HepG2 (cell line): ENCODE data around the gene HSD17B8. TPM values are rescaled to one million over a fixed set of nuclear protein-coding genes. Genes with fewer than 3 reads are reported as not detected.

Experiments
- CHD2 ChIP-seq: IDR thresholded peaks from 2 replicates; pipeline ENCODE4 v1.6.1; 2011; ENCODE audit warnings: low read depth, low read length, improper control_type of control experiment
- HES4 ChIP-seq: sonication (generic); formaldehyde crosslinking; IDR thresholded peaks from 2 replicates; pipeline ENCODE4 v1.9.0; 2021; ENCODE audit warnings: mild to moderate bottlenecking, missing genetic modification reagents, borderline replicate concordance
- HNRNPH1 ChIP-seq: fragments of 200-400 bp; formaldehyde crosslinking; optimal IDR thresholded peaks from 2 replicates; pipeline ENCODE3; 2017; ENCODE audit warnings: mild to moderate bottlenecking, low read depth, low read length
- HNRNPK ChIP-seq: fragments of 200-400 bp; formaldehyde crosslinking; IDR thresholded peaks from 2 replicates; pipeline ENCODE4 v1.6.1; 2018; ENCODE audit warnings: low read length, low read depth, moderate library complexity, mild to moderate bottlenecking; ENCODE audit not compliant: poor library complexity, severe bottlenecking
- IRF9 ChIP-seq: sonication (generic); formaldehyde crosslinking; IDR thresholded peaks from 2 replicates; pipeline ENCODE4 v1.8.0; 2022; ENCODE audit warnings: missing genetic modification reagents, mild to moderate bottlenecking, borderline replicate concordance
- MIER2 ChIP-seq: IDR thresholded peaks from 2 replicates; pipeline ENCODE4 v1.6.1; 2016; ENCODE audit warnings: missing biosample characterization, missing genetic modification reagents
- MTF2 ChIP-seq: sonication (generic); formaldehyde crosslinking; IDR thresholded peaks from 2 replicates; pipeline ENCODE4 v1.5.0; 2020; ENCODE audit warnings: missing genetic modification reagents, borderline replicate concordance
- MXD4 ChIP-seq: IDR thresholded peaks from 2 replicates; pipeline ENCODE4 v1.6.1; 2016; ENCODE audit warnings: mild to moderate bottlenecking, missing biosample characterization, missing genetic modification reagents
- NR2C2 ChIP-seq: sonication (generic); formaldehyde crosslinking; IDR thresholded peaks from 2 replicates; pipeline ENCODE4 v1.4.0; 2020; ENCODE audit warnings: missing genetic modification reagents, mild to moderate bottlenecking, moderate library complexity, borderline replicate concordance
- SP4 ChIP-seq: sonication (generic); formaldehyde crosslinking; IDR thresholded peaks from 2 replicates; pipeline ENCODE4 v1.8.1; 2023; ENCODE audit warnings: mild to moderate bottlenecking, missing genetic modification reagents
- TRIM24 ChIP-seq: sonication (generic); formaldehyde crosslinking; IDR thresholded peaks from 2 replicates; pipeline ENCODE4 v1.8.0; 2022; ENCODE audit warnings: mild to moderate bottlenecking, missing genetic modification reagents
- ZBTB7A ChIP-seq: sonication (generic); formaldehyde crosslinking; IDR thresholded peaks from 2 replicates; pipeline ENCODE4 v1.8.0; 2022; ENCODE audit warnings: mild to moderate bottlenecking, missing genetic modification reagents
- ZNF30 ChIP-seq: sonication (generic); formaldehyde crosslinking; IDR thresholded peaks from 2 replicates; pipeline ENCODE4 v1.5.0; 2020; ENCODE audit warnings: mild to moderate bottlenecking, missing genetic modification reagents
- ZNF33A ChIP-seq: sonication (generic); formaldehyde crosslinking; IDR thresholded peaks from 2 replicates; pipeline ENCODE4 v1.5.1; 2020; ENCODE audit warnings: missing genetic modification reagents, mild to moderate bottlenecking, moderate library complexity, borderline replicate concordance
- ZNF660 ChIP-seq: sonication (generic); formaldehyde crosslinking; IDR thresholded peaks from 2 replicates; pipeline ENCODE4 v1.5.1; 2020; ENCODE audit warnings: mild to moderate bottlenecking, low read depth, missing genetic modification reagents, borderline replicate concordance
- ZNF792 ChIP-seq: IDR thresholded peaks from 2 replicates; pipeline ENCODE4 v1.6.1; 2016
- ZSCAN31 ChIP-seq: sonication (generic); formaldehyde crosslinking; IDR thresholded peaks from 2 replicates; pipeline ENCODE4 v1.5.0; 2020; ENCODE audit warnings: low read depth, mild to moderate bottlenecking, missing genetic modification reagents
- polyA plus RNA-seq, 8 experiments: library from polyadenylated mRNA; depleted of rRNA in 3 of 8; stranded (reverse) in 7 of 8; unstranded in 1 of 8; fragments of >200 nt; fragmentation: Illumina TruSeq in 4 of 8; extraction: Trizol in 4 of 8; gene quantifications; 2 replicates each; pipeline versions ENCODE4 v1.2.1 to v1.2.3, GENCODE V29; 2011 to 2016; ENCODE audit warnings: low read depth in 4 of 8, missing spikeins in 1 of 8, mixed read lengths in 1 of 8; ENCODE audit not compliant: insufficient read depth in 1 of 8
- total RNA-seq, 5 experiments: library from RNA; depleted of rRNA; stranded (reverse); fragments of >200 nt; fragmentation: Illumina TruSeq; extraction: Trizol; gene quantifications; 2 replicates each; pipeline ENCODE4 v1.2.3, GENCODE V29; 2016; ENCODE audit warnings: low read depth in 1 of 5
- TF ChIP-seq, protein P1 (sequence below): sonication (generic); formaldehyde crosslinking; IDR thresholded peaks from 2 replicates; pipeline ENCODE4 v1.4.0; 2020; ENCODE audit warnings: mild to moderate bottlenecking, missing genetic modification reagents, borderline replicate concordance
- TF ChIP-seq, protein P2 (sequence below): sonication (generic); formaldehyde crosslinking; IDR thresholded peaks from one replicate; pipeline ENCODE4 v1.5.1; 2020; ENCODE audit warnings: mild to moderate bottlenecking, missing genetic modification reagents; ENCODE audit errors: not compliant biosample characterization

The HSD17B8 gene
- total and polyA plus RNA-seq, 2 of the 13 experiments (the other 11 are each of a cell fraction or from before 2014, with no cell fraction given), result 12.6 to 20.1 TPM

- TF ChIP-seq, protein P1, sequence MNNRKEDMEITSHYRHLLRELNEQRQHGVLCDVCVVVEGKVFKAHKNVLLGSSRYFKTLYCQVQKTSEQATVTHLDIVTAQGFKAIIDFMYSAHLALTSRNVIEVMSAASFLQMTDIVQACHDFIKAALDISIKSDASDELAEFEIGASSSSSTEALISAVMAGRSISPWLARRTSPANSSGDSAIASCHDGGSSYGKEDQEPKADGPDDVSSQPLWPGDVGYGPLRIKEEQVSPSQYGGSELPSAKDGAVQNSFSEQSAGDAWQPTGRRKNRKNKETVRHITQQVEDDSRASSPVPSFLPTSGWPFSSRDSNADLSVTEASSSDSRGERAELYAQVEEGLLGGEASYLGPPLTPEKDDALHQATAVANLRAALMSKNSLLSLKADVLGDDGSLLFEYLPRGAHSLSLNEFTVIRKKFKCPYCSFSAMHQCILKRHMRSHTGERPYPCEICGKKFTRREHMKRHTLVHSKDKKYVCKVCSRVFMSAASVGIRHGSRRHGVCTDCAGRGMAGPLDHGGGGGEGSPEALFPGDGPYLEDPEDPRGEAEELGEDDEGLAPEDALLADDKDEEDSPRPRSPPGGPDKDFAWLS (CRISPR knock-in tag), result 0 out of 2 replicates have a peak, but pooled peaks have one; percentile 30
- TF ChIP-seq IRF9 (CRISPR knock-in tag) (no peak), SP4 (no peak), HNRNPH1 (no peak), ZNF660 (no peak), ZNF30 (CRISPR knock-in tag) (no peak), CHD2 (no peak; the same call in 1 of the 2 replicates), ZBTB7A (CRISPR knock-in tag) (no peak), TRIM24 (no peak), MIER2 (CRISPR knock-in tag) (peak; percentile 80), ZSCAN31 (no peak; the same call in none of the 2 replicates), HES4 (CRISPR knock-in tag) (no peak), ZNF33A (CRISPR knock-in tag) (no peak), ZNF792 (CRISPR knock-in tag) (0 out of 2 replicates have a peak, but pooled peaks have one; percentile 82), MXD4 (CRISPR knock-in tag) (peak; percentile 49; the same call in 1 of the 2 replicates), MTF2 (CRISPR knock-in tag) (no peak), HNRNPK (no peak), NR2C2 (CRISPR knock-in tag) (peak; percentile 89)
- TF ChIP-seq, protein P2, sequence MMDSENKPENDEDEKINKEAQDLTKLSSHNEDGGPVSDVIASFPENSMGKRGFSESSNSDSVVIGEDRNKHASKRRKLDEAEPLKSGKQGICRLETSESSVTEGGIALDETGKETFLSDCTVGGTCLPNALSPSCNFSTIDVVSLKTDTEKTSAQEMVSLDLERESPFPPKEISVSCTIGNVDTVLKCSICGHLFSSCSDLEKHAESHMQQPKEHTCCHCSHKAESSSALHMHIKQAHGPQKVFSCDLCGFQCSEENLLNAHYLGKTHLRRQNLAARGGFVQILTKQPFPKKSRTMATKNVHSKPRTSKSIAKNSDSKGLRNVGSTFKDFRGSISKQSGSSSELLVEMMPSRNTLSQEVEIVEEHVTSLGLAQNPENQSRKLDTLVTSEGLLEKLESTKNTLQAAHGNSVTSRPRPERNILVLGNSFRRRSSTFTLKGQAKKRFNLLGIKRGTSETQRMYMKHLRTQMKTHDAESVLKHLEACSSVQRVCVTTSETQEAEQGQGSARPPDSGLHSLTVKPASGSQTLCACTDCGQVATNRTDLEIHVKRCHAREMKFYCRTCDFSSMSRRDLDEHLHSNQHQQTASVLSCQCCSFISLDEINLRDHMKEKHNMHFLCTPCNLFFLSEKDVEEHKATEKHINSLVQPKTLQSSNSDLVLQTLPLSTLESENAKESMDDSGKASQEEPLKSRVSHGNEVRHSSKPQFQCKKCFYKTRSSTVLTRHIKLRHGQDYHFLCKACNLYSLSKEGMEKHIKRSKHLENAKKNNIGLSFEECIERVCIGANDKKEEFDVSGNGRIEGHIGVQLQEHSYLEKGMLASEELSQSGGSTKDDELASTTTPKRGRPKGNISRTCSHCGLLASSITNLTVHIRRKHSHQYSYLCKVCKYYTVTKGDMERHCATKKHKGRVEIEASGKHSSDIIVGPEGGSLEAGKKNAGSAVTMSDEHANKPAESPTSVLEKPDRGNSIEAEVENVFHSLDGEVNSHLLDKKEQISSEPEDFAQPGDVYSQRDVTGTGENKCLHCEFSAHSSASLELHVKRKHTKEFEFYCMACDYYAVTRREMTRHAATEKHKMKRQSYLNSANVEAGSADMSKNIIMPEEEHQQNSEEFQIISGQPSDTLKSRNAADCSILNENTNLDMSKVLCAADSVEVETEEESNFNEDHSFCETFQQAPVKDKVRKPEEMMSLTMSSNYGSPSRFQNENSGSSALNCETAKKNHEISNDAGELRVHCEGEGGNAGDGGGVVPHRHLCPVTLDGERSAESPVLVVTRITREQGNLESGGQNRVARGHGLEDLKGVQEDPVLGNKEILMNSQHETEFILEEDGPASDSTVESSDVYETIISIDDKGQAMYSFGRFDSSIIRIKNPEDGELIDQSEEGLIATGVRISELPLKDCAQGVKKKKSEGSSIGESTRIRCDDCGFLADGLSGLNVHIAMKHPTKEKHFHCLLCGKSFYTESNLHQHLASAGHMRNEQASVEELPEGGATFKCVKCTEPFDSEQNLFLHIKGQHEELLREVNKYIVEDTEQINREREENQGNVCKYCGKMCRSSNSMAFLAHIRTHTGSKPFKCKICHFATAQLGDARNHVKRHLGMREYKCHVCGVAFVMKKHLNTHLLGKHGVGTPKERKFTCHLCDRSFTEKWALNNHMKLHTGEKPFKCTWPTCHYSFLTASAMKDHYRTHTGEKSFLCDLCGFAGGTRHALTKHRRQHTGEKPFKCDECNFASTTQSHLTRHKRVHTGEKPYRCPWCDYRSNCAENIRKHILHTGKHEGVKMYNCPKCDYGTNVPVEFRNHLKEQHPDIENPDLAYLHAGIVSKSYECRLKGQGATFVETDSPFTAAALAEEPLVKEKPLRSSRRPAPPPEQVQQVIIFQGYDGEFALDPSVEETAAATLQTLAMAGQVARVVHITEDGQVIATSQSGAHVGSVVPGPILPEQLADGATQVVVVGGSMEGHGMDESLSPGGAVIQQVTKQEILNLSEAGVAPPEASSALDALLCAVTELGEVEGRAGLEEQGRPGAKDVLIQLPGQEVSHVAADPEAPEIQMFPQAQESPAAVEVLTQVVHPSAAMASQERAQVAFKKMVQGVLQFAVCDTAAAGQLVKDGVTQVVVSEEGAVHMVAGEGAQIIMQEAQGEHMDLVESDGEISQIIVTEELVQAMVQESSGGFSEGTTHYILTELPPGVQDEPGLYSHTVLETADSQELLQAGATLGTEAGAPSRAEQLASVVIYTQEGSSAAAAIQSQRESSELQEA, result no peak
Measured at GRCh38 chr6:33198159-33198852, 6.1 kb upstream of the HSD17B8 start (continued).
